BJ (cell line): ENCODE measurements around the gene ZBTB18. TPM values are rescaled to one million over a fixed set of nuclear protein-coding genes. Genes with fewer than 3 reads are reported as not detected.

Experiments
- CTCF ChIA-PET: fragments of 350-600 bp; formaldehyde crosslinking; extraction: SDS; loops from one replicate; lab custom pipeline; 2021; ENCODE audit warnings: antibody characterized with exemption, inconsistent platforms; lab: Yijun Ruan, JAX
- POLR2A ChIA-PET: fragments of 300-600 bp; sonication (Branson Sonifier 250); formaldehyde crosslinking; extraction: SDS; loops from one replicate; lab custom pipeline; 2021; ENCODE audit warnings: antibody characterized with exemption; lab: Charles Lee
- DNase-seq: peaks from one replicate; pipeline ENCODE4 v3.0.0-alpha.2; 2011; ENCODE audit warnings: low read depth
- H3K27me3 ChIP-seq: 2 replicates; pipeline ENCODE4 v1.6.0; 2011; ENCODE audit warnings: low read length; ENCODE audit not compliant: control insufficient read depth, insufficient read depth
- H3K36me3 ChIP-seq: 2 replicates; pipeline ENCODE4 v1.5.1; 2011; ENCODE audit warnings: low read length; ENCODE audit not compliant: control insufficient read depth, insufficient read depth
- H3K4me3 ChIP-seq: 2 replicates; pipeline ENCODE4 v1.5.1; 2011; ENCODE audit warnings: low read depth, mild to moderate bottlenecking, control low read depth, low read length
- polyA plus RNA-seq: library from polyadenylated mRNA; depleted of rRNA; stranded (reverse); fragments of >200 nt; gene quantifications from 2 replicates; pipeline ENCODE4 v1.2.3, GENCODE V29; 2011
- TF ChIP-seq, protein P1 (sequence below): IDR thresholded peaks from 2 replicates; pipeline ENCODE4 v1.5.1; 2011; ENCODE audit warnings: low read depth, mild to moderate bottlenecking, control low read depth, inconsistent platforms, low read length, moderate library complexity; ENCODE audit not compliant: insufficient read depth

ZBTB18 gene
- polyA plus RNA-seq, 1 experiment, result 12.7 TPM

DNA sequence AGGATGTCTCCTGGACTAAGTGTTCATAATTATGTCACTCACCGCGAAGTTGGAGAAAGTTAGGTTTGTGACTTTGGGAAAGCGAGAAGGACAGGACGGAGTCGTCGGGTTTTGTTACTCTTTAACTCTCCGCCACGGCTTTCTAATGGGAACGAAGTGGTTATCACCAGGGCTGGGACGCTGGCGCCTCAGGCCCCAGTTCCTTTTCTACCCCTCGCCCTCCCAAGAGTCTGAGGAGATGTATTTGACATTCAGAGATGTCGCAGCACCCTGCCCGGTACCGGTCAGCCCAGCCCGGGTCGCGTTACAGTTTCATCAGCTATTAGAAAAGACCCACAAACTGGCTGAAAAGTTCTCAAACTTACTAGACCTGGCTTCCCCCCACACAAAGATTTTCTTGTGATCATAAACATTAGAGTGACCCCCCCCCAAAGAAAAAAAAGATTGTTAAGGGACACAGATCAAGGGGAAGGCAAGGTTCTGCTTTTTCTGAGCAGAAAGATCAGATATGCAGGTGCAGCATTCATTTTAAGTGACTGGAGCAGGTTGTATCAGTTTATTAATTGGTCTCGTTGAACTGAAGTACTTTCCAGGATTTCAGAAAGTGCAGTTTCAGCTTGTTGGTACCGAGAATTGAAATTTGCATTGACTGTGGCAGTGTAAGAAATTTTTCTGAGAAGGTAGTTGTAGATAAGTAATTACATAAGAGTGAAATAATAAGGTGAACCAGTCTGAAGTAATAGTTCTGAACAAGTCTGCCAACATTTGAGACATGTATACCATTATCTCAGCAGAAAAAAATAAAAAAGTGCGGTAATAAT, 859 bp upstream of the ZBTB18 start:
- Histone ChIP-seq H3K36me3 (peaks cover 10% of the 10 kb centered on the region), H3K4me3 (peak overlapping the region; percentile 84), H3K27me3 (no peaks in the 10 kb centered on the region)
- TF ChIP-seq, protein P1, sequence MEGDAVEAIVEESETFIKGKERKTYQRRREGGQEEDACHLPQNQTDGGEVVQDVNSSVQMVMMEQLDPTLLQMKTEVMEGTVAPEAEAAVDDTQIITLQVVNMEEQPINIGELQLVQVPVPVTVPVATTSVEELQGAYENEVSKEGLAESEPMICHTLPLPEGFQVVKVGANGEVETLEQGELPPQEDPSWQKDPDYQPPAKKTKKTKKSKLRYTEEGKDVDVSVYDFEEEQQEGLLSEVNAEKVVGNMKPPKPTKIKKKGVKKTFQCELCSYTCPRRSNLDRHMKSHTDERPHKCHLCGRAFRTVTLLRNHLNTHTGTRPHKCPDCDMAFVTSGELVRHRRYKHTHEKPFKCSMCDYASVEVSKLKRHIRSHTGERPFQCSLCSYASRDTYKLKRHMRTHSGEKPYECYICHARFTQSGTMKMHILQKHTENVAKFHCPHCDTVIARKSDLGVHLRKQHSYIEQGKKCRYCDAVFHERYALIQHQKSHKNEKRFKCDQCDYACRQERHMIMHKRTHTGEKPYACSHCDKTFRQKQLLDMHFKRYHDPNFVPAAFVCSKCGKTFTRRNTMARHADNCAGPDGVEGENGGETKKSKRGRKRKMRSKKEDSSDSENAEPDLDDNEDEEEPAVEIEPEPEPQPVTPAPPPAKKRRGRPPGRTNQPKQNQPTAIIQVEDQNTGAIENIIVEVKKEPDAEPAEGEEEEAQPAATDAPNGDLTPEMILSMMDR, result no peak
- CTCF ChIA-PET, result interaction anchor here (1.2 kb wide), 1 partner anchor 107 kb away, joined by 3 read pairs; no protein-coding TSS in a partner anchor
- no peak for DNase-seq
- POLR2A ChIA-PET, result no interaction called here

DNA sequence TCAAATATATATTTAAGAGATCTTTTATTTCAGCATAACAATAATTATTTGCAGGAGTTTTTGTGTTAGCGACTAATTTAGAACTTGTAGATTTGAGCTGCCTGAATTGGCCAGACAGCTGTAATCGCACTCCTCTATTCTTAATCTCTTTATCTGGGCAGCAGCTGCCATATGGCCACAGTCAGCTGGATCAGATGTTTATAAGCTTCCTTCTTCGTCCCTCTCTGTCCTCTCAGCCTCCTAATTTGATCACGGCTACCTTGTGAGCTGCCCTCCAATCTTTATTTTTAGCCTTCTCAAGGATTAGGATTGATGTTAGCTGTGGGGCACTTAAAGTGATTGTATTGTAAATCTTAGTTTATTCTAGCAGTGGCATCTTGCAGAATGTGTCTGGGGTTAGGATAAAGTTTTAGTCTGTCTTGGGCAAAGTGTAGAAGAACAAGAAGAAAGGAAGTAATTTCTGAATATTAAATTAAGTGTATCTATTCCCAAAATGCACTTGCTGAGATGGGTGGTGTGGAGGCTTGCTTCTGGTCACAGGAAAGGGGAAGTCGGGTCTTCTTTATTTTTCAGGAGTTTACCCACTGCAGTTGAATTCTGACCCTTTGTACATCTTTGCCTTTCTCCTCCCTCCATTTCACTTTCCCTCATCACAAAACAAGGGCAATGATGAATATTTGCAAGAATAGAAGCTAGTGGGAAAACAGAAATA, 1.1 kb downstream of the ZBTB18 start:
- Histone ChIP-seq H3K27me3 (no peaks in the 10 kb centered on the region), H3K4me3 (no peak overlapping the region), H3K36me3 (peaks cover 13% of the 10 kb centered on the region)
- CTCF ChIA-PET, result no interaction called here
- DNase-seq, result no peak
- POLR2A ChIA-PET, result no interaction called here
- TF ChIP-seq, protein P1, result no peak

DNA sequence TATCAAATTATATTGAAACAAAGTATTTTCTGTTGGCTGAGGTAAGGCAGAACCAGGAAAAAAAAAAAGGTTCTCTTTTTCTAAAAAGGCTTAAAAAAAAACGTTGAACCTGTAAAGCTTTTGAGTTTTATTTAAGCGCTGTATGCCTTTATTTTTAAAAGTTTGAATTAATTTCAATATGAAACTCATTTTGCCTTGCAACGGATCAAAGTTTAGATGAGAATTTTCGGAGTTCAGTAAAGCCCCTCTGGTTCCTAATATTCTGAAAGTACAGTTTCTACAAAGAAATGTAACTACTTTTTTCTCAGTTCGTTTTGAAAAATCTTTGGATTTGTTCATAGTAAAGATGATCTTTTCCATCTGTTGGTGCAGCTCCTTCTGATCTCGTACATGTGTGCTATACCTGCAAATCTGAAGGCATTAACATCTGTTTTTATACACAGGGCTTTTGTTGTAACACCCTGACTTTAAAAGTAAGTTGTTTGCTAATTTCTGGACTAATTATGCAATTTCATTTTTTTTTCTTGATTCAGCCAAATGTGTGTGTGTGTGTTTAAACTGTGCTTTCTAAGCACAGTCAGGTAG, 1.7 kb downstream of the ZBTB18 start:
- DNase-seq, result no peak
- no peaks in the 10 kb centered on the region for H3K27me3 ChIP-seq
- TF ChIP-seq, protein P1, result no peak
- no peak overlapping the region for H3K4me3 ChIP-seq
- CTCF ChIA-PET, result no interaction called here
- POLR2A ChIA-PET, result no interaction called here
- H3K36me3 ChIP-seq, result peaks cover 13% of the 10 kb centered on the region

DNA sequence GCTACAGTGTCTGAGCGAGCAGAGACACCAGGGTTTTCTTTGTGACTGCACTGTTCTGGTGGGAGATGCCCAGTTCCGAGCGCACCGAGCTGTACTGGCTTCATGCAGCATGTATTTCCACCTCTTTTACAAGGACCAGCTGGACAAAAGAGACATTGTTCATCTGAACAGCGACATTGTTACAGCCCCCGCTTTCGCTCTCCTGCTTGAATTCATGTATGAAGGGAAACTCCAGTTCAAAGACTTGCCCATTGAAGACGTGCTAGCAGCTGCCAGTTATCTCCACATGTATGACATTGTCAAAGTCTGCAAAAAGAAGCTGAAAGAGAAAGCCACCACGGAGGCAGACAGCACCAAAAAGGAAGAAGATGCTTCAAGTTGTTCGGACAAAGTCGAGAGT, 2.7 kb downstream of the ZBTB18 start:
- TF ChIP-seq, protein P1, result no peak
- H3K27me3 ChIP-seq, result no peaks in the 10 kb centered on the region
- CTCF ChIA-PET, result interaction anchor here (0.7 kb wide), 1 partner anchor 86 kb away, joined by 3 read pairs; no protein-coding TSS in a partner anchor
- no peak overlapping the region for H3K4me3 ChIP-seq
- H3K36me3 ChIP-seq, result peaks cover 13% of the 10 kb centered on the region
- POLR2A ChIA-PET, result no interaction called here
- DNase-seq, result no peak
